NCI-H69 (cell line): ENCODE data around the gene ANTXRL.
"Not testable (repeated sequence)": the region's sequence is repeated elsewhere in the genome, so short reads cannot be mapped to it uniquely, and the experiment has no call there.

ENCODE experiments used
- DNase-seq: peaks from one replicate; lab custom pipeline; 2025; lab: John Stamatoyannopoulos, UW

Gene ANTXRL

GRCh38 chr10:46286991-46287693 is at the start of gene ANTXRL:
TSS of gene ANTXRL (plus strand) at chr10:46286997. CDS start at chr10:46287263, 266 bp downstream.
- DNase-seq = no peak

DNA sequence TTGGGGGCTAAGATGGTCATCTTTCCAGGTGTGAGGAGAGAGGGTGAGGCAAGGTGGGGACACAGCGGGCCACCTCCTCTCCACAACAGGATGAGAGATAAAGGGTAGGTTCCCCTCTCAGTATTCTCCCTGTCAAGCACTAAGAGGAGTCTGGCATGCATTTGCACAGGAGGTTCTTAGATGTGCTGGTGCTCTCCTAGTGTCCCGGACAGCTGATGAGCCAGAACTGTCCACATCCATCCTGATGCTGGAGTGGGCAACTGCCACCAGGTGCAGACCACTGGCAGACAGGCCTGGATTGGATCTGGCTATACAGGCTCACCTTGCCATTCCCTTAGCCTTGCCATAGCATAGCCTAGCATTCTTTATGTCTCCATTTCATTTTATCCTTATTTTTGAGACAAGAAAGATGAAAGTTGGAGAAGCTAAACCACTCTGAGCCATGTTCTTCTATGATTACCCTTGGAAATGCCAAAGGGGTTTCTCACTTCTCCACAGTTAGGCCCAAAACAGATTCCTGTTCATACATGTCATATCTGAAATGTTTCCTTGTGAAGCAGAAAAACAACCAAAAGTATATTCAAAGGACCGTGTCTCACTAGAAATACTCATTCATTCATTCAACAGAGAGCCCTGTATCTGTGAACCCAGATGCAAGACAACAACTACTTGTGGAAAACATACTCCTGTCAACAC is 48.8 kb upstream of the ANTXRL start:
- DNase-seq = no peak

GRCh38 chr10:46239247-46239646 is 47.5 kb upstream of the ANTXRL start:
- DNase-seq = no peak

GRCh38 chr10:46239993-46240683 is 46.7 kb upstream of the ANTXRL start:
- no peak for DNase-seq

DNA sequence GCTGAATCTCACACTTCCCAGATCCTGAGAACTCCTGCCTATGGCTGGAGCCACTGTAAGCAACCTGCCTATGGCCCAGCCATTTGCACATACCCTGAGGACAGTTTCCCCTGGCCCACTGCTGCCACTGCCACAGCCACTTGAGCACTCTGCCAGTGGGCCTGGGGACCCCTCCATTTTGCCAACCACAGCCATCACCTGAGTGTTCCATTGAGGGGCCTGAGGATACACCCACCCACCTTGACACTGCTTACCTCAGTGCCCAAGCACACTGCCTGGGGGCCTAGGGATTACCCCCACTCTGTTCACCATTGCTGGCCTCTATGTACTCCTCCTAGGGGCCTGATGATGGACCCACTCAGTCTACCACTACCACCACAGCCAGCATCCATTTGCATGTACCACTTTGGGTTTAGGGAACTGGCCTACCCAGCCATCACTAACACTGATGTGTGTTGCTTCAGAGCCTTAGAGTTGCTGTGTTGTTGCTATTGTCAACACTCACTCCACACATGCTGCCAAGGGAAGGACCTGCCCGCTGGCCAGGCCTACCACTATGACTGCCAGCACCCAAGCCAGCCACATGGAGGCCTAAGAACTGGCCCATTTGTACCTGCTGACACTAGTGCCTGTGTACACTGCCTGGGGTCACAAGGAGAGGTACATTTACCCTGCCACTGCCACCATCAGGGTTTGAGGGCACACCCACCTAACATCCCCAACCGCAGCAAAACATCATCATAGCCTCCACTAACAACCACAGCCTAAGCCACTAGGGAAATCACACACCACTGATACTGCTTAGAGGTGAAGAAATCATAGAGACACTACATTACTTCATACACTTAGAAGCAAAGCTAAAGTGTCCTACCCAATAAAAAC is 45.9 kb upstream of the ANTXRL start:
- DNase-seq = no peak

GRCh38 chr10:46245381-46245900 is 41.4 kb upstream of the ANTXRL start:
- peak; percentile 4 for DNase-seq

- not testable (repeated sequence) for DNase-seq
Observed at GRCh38 chr10:46246400-46247180, 40.2 kb upstream of the ANTXRL start.

DNA sequence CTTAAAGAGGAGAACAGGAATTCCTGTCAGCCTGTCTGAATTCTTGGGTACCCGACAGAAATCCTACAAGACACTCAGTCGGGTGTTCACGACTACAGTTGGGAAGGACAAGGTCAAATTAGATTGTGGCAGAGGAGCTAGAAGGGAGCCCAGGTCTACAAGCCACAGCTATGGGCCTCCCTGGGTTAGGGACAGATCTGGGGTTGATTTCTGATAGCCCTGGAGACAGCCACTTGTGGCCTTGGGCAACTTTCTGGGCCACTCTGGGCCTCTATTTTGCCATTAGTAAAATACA is 39.7 kb upstream of the ANTXRL start:
- DNase-seq = no peak

GRCh38 chr10:46247808-46248569 is 38.8 kb upstream of the ANTXRL start:
- no peak for DNase-seq

GRCh38 chr10:46248651-46249146 is 38.1 kb upstream of the ANTXRL start:
- no peak for DNase-seq

- DNase-seq = not testable (repeated sequence)
Observed at GRCh38 chr10:46249617-46250344, 37.0 kb upstream of the ANTXRL start.

- no peak for DNase-seq
Observed at GRCh38 chr10:46250481-46250880, 36.3 kb upstream of the ANTXRL start.

GRCh38 chr10:46250898-46251856 is 35.6 kb upstream of the ANTXRL start:
- no peak for DNase-seq

DNA sequence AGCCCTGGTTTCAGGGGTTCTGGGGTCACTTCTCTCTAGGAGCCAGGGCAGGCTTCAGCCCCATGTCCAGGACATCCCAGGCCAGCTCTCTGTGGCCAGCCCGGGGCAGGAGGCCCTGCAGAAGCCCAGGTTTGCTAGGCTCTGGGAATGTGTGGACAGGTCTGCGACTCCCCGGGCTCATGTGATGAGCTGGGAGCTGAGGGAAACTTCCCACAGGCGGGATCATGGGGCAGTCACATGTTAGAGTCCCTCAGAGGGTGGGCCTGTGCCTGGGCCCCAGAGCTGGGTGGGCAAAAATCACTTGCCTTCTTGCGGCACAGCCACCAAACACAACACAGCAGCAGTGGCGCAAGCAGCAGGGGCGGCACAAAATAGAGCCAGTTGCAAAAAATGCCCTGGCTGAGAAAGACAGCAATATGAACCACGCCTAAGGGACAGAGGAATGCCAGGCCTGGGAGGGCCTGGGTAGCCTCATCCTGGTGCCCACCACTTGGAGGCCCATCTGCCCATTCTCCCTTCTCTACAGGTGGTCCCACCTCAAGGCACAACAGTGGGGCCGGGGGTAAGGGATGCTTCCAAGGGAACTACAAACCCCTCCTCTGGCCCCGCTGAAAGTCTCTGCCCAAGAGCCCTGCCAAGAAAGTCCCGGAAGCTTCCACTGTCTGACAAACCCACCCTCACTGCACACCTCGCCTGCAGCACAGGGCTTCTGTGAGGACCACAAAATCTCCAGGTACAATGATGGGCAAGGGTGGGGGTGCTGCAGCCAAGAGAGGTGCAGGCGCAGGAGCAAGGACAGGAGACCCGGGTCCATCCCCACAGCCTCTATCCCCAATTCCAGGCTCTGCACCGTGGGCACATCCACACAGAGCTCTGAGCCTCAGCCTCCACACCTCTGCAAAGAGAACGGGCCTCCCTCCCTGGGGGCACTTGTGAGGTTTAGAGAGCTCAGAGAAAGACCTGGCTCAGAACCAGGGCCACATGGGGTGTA is 34.6 kb upstream of the ANTXRL start:
- no peak for DNase-seq

DNA sequence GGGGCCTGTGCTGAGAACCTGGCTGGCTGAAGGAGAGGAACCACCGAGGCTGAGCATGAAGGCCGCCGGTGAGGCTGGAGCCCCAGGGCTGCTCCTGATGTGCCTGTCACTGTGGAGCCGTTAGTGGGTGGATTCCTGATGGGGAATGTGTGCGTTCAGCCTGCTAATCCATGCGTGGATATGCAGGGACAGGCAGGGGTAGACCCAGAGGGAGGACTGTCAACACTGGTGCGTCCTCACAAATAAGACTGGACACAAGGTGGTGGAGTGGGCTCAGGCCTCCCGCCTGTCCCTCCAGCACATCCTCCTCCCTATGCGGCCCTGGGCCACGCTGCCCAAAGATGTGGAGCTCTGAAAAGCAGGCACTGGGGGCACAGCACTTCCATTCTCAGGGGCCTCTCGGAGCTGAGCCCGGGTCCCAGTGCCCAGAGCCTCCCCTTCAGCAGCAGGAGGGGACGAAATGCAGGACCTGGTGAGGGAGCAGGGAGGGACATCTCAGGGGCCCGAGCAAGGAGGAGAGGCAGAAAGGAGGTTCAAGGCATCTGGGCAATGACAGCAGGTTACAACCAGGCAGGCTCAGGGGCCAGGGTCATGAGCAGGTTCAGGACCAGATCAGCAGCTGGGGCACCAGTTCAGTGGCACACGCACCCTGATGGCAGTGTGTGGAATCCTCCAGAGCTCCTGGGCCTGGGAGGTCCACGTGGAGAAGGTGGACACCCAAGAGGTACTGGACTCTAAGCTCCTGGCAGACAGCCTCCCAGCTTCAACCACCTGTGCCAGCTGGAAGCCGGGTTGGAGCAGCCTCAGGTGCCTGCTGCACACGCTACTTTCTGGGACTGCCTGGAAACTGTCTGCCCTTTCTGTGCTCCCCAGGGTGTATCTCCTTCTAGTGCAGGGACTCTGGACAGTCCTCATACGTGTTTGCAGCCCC is 33.5 kb upstream of the ANTXRL start:
- DNase-seq = no peak

GRCh38 chr10:46254007-46254383 is 32.8 kb upstream of the ANTXRL start:
- DNase-seq = no peak
